G401 (cell line): ENCODE data around the gene TRERF1. TPM values are rescaled to one million over a fixed set of nuclear protein-coding genes. Genes with fewer than 3 reads are reported as not detected.

Experiments used
- DNase-seq: peaks from one replicate; pipeline ENCODE4 v3.0.0-alpha.2; 2015; ENCODE audit warnings: low spot score
- in situ Hi-C: cut with HindIII; loops from 2 replicates; pipeline ENCODE4 v1.10.0; 2016; ENCODE audit warnings: low sequenced_read_pairs, mixed read lengths
- total RNA-seq: library from RNA; depleted of rRNA; stranded (reverse); fragments of >200 nt; shearing (Covaris generic); gene quantifications from 2 replicates; pipeline ENCODE4 v1.2.3, GENCODE V29; 2014

Gene TRERF1
- total RNA-seq, 1 experiment from 2014 or later = 3.8 TPM

DNA sequence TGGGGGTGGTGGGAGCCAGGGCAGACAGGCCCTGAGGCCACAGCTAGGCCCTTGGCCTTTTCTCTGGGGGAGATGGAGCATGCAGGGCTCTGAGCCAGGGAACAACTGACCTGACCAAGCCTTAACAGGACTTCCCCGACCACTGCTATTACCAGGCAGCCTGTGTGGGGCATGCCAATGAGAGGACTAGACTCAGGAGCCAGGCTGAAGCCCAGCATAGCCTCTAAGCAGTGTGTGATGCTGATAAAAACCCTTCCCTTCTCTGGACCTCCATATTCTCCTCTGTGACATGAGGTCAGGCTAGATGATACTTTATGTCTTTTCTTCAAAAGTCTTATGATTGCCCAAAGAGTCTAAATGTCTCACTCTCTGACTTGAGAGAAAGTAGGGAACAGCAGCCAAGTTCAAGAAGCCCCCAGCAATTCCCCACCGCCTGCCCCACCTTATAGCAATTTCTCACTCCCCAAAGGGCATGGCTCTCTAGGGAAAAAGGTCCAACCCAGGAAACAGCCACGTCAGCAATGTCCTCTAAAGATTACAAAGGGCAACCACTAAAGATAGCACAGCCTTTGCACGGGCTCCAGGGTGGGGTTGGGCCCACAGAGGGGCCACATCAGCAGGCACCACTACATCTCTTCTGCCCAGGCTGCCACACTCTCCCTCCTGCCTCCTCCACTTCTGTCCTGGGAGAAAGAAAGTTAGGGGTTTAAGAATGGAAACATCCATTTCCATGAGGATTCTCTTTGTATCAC, 71.3 kb downstream of the TRERF1 start:
- no peak for DNase-seq
- in situ Hi-C loops = no loop called here

DNA sequence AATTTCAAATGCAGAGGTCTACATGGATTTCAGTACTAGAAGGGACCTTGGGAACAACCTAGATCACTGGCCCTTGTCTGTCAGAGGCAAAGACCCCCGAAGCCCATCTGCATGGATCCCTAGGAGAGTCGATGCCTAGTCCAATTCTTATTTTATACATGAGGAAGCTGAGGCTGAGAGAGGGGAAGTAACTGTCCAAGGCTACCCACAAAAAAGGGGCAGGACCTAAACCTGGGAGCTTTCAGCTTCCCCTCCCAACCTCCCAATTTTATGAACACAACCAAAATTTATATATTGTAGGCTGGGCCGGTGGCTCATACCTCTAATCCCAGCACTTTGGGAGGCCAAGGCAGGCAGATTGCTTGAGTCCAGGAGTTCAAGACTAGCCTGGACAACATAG, 73.2 kb downstream of the TRERF1 start:
- in situ Hi-C loops = no loop called here
- DNase-seq = no peak

DNA sequence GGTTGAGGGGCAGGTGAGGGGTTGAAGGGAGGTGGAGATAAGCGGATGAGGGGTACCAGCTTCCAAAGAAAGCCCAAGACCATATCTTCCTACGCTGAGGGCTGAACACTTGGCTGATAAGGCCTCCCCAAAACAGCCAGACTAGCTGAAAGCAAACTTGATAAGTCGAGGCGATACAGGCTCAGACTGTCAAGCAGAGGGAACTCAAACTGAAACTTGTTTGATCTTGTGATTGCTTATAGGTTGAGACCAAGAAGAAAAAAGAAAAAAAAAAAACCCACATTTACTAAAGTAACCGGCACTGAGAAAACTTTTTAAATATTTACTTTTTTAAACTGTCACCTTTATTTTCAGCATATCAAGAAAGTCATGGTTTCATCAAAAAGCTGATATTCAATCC, 73.6 kb downstream of the TRERF1 start:
- DNase-seq = no peak
- in situ Hi-C loops = no loop called here

DNA sequence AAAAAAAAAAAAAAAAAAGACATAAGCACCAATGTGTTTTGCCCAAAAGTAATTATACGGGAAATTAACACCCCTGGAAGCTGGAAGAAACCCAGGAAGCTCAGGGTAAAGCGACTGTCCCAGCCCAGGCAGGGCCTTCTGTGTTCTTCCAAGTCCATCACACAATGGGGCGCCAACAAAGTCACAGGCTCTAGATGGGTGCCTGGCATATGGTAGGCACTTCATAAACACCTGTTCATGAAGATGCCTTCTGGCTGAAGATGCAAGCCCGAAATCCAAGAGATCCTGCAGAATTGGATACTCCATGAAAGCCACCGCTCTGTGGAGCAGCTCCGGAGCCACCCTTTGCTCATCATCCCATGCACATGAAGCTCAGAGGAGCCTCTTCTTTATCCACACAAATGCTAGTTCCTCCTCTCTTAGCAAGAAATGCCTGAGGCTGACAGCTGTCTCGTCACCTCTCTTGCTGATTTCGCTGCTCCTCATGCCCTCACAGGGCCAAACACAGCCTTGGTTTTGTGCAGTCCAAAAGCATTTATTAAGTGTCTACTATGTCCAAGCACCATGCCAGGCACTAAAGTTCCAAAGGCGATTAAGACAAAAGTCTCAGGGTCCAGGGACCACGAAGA, 76.6 kb downstream of the TRERF1 start:
- peak; percentile 65 for DNase-seq
- in situ Hi-C loops = no loop called here

DNA sequence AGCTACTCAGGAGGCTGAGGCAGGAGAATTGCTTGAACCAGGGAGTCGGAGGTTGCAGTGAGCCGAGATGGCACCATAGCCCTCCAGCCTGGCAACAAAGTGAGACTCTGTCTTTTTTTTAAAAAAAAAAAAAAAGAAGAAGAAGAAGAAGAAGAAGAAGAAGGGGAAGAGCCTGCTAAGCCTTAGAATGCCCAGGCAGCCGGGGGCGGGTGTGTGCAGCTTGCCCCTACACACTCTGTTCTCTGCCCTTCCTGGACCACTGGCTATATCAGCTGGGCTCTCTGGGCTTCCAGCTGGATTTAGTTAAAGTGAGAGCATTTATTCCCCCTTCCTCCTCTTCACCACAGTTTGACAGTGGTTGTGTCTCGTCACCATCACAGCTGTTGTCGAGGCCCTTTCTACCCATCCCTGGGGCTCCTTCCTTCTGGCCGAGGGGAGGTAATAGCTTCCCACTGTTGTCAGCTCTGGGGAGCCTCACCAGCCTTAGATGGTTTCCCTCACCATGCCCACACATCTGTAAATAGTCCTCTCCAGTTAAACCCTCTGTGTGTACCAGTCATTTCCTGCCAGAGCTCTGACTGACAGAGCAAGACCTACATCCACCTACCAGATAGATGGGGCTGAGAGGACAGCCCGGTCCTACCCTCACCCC, 77.6 kb downstream of the TRERF1 start:
- no peak for DNase-seq
- in situ Hi-C loops = no loop called here

DNA sequence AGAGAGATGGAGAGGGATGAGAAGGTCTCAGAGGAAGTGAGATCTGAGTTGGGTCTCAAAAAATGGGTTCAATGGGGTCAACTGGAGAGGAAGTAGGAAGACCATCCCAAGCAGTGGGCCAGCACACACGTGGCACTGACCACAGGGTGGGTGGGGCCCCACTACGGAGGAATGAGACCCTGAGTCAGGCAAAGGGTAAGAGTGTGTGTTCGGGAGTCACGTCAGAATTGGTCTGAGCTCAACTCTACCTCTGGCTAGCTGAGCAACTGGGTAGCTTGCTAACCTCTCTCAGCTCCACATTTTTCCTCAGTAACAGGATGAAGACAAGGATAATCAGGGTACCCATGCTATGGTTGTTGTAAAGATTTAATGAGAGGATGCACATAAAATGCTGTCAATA, 79.0 kb downstream of the TRERF1 start:
- in situ Hi-C loops = no loop called here
- DNase-seq = no peak

DNA sequence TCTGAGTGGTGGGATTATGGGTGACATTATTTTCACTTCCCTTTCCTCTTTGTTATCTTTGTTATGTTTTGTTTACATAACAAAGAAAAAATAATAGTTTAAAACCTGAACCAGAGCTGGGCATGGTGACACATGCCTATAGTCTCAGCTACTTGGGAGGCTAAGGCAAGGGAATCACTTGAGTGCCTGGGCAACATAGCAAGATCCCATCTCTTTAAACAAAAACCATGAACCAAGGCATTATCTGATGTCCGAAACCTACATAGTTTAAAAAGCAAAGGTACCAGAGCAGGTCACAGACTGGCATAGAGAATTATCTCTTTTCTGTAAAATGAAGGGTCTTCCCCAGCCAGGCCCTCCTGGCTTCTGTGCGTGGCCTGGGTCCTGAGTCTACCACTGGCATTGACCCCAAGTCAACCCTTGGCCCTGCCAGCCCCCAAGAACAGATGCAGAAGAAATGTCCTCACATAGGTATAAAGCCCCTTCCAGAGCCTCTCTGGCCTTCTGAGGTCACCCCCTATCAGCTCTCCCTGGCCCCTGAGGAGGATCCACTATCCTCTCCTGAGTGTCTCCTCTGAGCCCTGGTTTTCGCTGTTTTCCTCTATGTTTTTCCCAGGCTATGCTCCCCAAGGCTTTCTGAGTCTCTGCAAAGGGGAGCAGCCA, 81.3 kb downstream of the TRERF1 start:
- in situ Hi-C loops = no loop called here
- DNase-seq = no peak

DNA sequence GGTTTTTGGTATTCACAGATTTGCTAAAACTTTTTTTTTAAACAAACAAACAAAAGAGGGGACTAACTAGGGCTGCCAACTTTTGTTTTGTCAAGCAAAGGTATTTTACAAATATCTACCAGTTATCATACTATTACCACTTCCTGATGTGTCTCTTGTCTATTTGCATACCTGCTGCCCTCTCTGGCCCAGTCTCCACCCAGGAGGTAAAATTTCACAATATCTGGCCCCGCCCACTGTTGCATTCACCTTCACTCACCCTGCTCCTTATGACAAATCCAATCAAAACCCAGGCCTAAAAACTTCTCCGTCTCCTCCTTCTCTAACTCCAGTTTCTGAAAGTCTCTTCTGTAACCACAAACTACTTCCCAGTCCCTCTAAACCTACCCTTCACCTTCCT, 82.2 kb downstream of the TRERF1 start:
- no peak for DNase-seq
- in situ Hi-C loops = no loop called here

DNA sequence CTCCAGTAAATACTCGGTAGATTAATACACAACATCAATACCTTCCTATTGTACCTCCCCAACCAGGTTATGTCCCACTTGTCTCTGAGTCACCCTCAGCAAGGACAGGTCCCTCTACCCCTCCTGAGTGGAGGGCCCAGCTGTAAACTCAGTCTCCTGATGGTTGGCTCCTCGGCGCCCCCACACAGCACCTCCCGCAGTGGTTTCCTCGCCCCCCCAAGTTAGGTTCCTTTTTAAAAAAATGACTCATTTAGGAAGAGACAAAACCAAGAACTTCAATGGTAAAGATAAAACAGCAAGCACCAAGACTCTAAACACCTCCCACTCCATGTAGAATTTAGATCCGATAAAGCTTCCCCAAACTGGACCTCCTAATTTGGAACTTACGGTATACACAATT, 83.5 kb downstream of the TRERF1 start:
- in situ Hi-C loops = no loop called here
- DNase-seq = no peak

DNA sequence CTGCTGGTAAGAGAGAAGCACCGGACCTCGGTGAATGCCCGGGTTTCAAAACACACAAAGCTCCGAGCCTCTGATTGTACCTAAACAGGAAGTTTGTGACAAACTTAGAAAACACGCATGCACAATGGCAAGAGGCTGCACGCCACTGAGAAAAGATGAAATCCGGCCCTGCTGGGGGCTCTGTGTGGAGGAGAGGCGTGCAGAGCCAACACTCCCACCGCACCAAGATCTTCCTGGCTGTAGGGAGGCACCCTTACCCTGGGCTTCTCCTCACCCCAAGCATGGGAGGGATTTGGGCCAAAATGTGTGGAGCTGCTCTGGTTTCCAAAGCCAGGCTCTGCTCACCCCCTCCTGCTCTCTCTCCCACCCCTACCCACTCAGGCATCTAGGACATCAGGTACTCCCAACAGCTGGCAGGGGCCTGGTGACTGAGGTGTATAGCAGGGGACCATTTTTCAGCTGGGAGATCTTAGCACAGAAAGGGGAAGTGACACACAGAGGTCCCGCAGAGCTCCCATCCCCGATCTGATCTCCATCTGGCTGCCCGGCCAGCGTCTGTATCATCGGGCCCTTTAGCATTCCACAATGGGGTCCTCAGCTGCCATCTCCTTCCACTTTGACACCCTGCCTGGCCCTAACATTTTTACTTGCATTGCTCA, 84.2 kb downstream of the TRERF1 start:
- in situ Hi-C loops = no loop called here
- no peak for DNase-seq

DNA sequence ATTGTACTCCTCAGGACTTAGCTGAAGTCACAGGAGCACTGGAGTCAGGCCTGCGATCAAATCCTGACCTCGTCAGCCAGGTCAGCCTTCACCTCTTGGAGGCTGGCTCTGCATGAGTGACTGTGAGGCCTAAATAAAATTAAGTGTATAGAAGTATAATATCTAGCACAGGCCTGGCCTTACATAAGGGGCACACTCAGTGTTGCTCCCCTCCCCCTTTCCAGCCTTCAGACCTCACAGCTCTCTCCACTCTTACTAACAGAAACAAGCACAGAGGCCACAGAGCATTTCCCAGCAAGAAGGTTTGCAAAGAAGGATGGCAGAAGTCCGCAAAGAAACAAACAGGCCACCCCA, 84.8 kb downstream of the TRERF1 start:
- DNase-seq = no peak
- in situ Hi-C loops = no loop called here

DNA sequence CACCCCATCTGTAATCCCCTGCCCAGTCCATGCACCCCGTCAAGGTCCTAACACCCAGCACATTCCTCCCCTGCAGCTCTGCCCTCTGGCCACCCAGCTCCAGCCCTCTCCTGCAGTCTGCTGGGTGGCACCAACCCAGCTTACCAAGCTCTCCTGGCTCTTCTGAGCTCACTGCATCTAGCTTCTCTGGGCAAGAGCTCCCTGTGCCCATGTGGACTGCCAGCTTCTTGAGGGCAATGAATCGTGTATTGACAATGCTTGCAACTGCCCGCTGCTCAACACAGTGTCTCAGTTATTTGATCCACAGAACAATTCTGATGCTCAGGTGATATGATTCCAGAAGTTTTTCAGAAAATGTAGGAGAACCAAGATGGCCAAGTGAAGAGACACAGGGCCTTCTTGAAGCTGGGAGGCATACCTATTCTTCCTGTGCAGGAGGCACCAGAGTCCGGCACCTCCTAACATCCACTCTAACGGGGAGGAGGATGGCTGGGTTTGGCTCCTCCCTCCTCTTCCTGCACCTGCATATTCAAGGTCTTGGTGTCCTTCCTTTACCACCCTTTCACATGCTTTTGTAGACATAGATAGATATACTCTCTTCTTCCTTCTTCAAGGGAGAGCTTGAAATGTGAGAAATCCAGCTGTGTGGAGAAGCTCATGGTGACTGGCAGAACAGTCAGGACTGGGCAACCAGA, 85.6 kb downstream of the TRERF1 start:
- in situ Hi-C loops = no loop called here
- DNase-seq = no peak

DNA sequence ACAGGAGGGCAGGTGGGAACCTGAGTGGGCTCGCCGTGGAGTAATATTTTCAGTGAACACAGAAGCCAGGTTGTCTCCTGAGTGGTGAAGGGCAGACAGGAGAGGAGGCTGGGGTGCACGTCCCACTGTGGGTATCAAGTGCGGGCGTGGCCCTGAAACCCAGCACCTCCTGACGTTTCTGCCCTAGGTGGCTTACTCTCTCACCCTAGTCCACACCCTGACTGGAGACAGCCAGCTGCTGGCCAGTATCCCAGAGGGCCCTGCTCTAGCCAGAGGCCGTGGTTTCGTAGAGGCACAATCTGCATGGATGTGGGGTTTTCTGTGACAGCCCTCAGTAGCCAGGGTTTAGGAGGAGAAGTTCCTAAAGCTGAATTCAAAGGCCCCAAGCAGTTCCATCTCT, 86.7 kb downstream of the TRERF1 start:
- DNase-seq = no peak
- in situ Hi-C loops = no loop called here

DNA sequence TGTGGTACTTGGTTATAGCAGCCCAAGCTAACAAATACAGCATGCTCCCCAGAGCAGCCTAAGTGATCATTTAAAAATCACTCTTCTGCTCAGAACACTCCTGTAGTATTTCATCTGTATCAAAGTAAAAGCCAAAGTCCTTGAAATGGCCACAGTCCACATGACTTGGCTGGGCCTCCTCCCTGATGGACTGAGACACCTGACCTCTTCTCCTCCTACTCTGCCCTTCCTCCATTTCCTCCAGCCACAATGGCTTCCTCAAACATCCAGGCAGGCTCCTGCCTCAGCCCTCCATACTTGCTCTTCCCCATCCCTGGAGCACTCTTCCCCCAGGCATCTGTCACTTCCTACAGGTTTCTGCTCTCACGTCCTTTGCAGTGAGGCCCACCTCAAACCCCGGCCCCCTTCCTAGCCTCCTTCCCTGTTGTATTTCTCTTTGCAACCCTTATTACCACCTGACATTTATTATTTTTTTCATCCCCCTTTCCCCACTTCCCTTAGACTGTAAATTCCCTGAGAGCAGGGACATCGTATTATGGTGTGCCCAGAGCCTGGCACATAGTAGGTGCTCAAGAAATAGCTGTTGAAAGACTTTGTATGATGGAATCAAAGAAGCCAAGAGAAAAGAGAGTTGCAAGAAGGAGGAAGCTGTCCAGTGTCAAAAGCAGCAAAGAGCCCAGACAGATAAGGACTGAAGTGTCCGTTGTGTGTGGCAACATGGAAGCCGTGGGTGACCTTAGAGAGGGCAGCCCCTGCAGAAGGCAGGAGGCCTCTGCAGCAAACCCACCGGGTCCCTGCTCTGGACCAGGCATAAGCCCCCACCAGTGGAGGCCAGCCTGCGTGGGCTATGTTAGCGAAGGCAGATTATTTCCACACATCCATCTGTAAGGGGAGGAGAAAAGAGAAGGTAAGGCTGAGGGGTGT, 87.5 kb downstream of the TRERF1 start:
- no peak for DNase-seq
- in situ Hi-C loops = no loop called here

DNA sequence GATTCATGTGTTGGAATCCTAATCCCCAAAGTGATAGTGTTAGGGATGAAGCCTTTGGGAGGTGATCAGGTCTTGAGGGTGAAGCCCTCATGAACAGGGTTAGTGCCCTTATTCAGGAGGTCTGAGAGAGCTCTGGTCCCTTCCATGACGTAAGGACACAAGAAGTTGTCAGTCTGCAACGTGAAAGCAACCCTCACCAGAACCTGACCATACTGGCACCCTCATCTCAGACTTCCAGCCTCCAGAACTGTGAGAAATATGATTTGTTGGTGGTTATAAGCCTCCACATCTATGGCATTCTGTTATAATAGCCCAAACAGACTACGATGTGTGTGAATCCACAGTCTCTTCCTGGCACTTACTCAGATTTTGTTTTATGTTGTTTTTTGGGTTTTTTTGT, 90.7 kb downstream of the TRERF1 start:
- in situ Hi-C loops = no loop called here
- DNase-seq = no peak

DNA sequence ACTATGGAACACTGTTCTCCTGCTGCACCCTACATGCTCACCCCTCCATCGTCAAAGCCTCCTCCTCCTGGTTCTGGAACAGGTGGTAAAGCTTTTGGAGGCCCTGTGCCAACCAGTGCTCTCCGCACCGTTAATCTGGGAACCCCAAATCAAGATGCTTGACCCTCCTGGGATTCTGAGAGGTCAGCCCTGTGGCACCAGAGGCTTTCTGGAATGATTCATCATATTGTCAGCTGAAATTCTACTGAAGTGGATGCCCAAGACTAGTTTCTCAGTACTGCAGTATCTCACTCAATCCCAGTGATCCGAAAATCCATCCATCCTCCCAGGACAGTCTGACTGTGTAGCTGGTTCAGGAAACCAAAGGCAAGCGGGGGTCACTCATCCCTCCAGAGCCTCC, 92.7 kb downstream of the TRERF1 start:
- DNase-seq = no peak
- in situ Hi-C loops = no loop called here

DNA sequence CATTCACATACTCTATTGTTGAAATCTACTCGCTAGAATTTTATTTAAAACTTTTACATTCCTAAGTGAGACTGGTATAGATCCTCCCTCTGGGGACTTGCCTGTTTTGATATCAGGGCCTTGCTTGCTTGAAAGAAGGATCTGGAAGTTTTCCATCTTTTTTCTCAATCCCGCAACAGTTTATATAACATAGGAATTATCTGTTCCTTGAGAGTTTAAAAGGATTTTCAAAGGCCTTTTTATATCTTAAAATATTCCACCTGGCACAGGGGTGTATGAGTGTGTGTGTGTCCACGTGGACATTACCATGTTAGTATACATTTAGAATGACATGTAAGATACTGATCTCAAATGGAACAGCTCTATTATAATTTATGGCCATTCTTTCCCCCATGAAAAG, 96.3 kb downstream of the TRERF1 start:
- DNase-seq = no peak
- in situ Hi-C loops = no loop called here

DNA sequence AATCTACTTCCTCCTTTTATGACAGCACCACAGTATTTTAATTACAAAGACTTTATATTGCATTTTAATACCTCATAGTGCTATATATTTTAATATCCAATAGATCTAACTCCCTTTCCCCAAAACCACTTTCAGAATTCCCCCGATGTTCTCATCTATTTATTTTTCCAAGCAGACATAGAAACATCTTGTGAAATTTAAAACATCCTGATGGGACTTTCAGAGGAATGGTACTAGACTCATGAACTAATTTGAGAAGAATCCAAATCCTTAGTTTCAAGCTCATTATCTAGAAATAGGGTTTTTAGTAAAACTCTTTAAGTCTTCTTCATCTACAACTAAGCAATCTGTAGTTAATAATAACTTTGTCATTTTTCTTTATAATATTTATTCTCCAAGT, 97.0 kb downstream of the TRERF1 start:
- in situ Hi-C loops = no loop called here
- no peak for DNase-seq
